Aorta (tissue), 5 donors: ENCODE measurements around the gene LHFPL2. TPM values are rescaled to one million over a fixed set of nuclear protein-coding genes. Genes with fewer than 3 reads are reported as not detected.
"Not testable (repeated sequence)": the region's sequence is repeated elsewhere in the genome, so short reads cannot be mapped to it uniquely, and the experiment has no call there.

ENCODE experiments used
- ATAC-seq: fragments of 200-7000 bp; cut with Tn5 transposase; one replicate; pipeline ENCODE4 v1.9.1; 2022; ENCODE audit warnings: moderate library complexity; ENCODE audit not compliant: low FRiP score
- DNase-seq, 2 donors: peaks; one replicate each; pipeline ENCODE4 v3.0.0-alpha.2; 2020
- H3K27ac ChIP-seq, 2 donors: one replicate each; pipeline ENCODE4 v1.5.1; 2013; ENCODE audit warnings: low read length in 2 of 2, mild to moderate bottlenecking in 2 of 2, moderate library complexity in 2 of 2, control low read depth in 1 of 2, inconsistent platforms in 1 of 2, low read depth in 1 of 2
- H3K27me3 ChIP-seq, 2 donors: one replicate each; pipeline ENCODE4 v1.6.1; 2013; ENCODE audit warnings: control low read depth in 1 of 2, low read length in 1 of 2, mild to moderate bottlenecking in 1 of 2, moderate library complexity in 1 of 2; ENCODE audit not compliant: insufficient read depth in 2 of 2, control insufficient read depth in 1 of 2
- H3K36me3 ChIP-seq, 2 donors: one replicate each; pipeline ENCODE4 v1.6.1; 2013; ENCODE audit warnings: control low read depth in 1 of 2, low read length in 1 of 2, mild to moderate bottlenecking in 1 of 2; ENCODE audit not compliant: insufficient read depth in 2 of 2, control insufficient read depth in 1 of 2
- H3K4me1 ChIP-seq, 2 donors: one replicate each; pipeline ENCODE4 v1.6.1; 2013; ENCODE audit warnings: low read length in 2 of 2, control low read depth in 1 of 2, mild to moderate bottlenecking in 1 of 2, moderate library complexity in 1 of 2; ENCODE audit not compliant: insufficient read depth in 2 of 2, control insufficient read depth in 1 of 2
- H3K4me3 ChIP-seq, 2 donors: one replicate each; pipeline ENCODE4 v1.5.1; 2013; ENCODE audit warnings: low read length in 2 of 2, control low read depth in 1 of 2, mild to moderate bottlenecking in 1 of 2
- H3K9me3 ChIP-seq: one replicate; pipeline ENCODE4 v1.6.1; 2013; ENCODE audit warnings: mild to moderate bottlenecking, low read length; ENCODE audit not compliant: control insufficient read depth
- WGBS, 2 donors: extraction: QIAGEN DNeasy Blood & Tissue Kit; methylation state at CpG; one replicate each; pipeline ENCODE4 v1.1.7; 2013; 5-methylcytosine and 5-hydroxymethylcytosine counted together
- intact Hi-C, 2 donors: fragments of 100-400 bp; cut with DNase I; formaldehyde crosslinking; loops; one replicate each; pipeline versions ENCODE4 v1.14.2 to v1.15.0; 2022
- polyA plus RNA-seq, 2 donors: library from polyadenylated mRNA; stranded (reverse); fragments of 200-250 nt; gene quantifications; one replicate each; pipeline ENCODE4 v1.2.3, GENCODE V29; 2013
- total RNA-seq, 2 donors: library from RNA; stranded (reverse); fragmentation: NEBNext Ultra II Directional; extraction: Animal tissue kit (Norgen Biotek cat#: 25700); gene quantifications; one replicate each; pipeline ENCODE4 v1.2.1, GENCODE V29; 2021
- donor health status: healthy with polysubstance abuse.
- donor health status: Bipolar disorder and iron deficiency.
- donor health status: DM: no; HTN: no; CAD: no.
- donor health status: DM: no; HTN: no; CAD: no.
- donor health status: DM: yes; HTN: yes; CAD: no.

The LHFPL2 gene
- total and polyA plus RNA-seq, 4 donors = 16.4 to 43.1 (median 29.3) TPM

GRCh38 chr5:78670701-78671269 is 22.2 kb upstream of the LHFPL2 start:
- Histone ChIP-seq H3K36me3 (no peaks in the 10 kb centered on the region), H3K4me3 (no peak overlapping the region), H3K27me3 (no peaks in the 10 kb centered on the region), H3K4me1 (no peaks in the 10 kb centered on the region), H3K9me3 (no peaks in the 10 kb centered on the region), H3K27ac (no peak overlapping the region)
- WGBS, 2 donors = 74 to 88% methylated on average over 2 of the region's 2 CpGs
- no peak for ATAC-seq
- DNase-seq = no peak
- intact Hi-C loops = no loop called here

DNA sequence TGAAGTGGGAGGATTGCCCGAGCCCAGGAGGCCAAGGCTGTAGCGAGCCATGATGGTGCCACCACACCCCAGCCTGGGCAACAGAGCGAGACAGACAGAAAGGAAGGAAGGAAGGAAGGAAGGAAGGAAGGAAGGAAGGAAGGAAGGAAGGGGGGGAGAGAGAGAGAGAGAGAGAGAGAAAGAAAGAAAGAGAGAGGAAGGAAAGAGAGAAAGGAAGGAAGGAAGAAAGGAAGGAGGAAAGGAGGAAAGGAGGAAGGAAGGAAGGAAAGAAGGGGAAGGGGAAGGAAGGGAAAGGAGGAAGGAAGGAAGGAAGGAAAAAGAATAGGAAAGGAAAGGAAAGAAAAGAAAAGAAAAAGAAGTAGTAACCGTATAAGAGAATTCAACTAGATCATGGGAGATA is 20.8 kb upstream of the LHFPL2 start:
- no peak for DNase-seq
- intact Hi-C loops = no loop called here
- 94 to 97% methylated on average over 4 of the region's 4 CpGs for WGBS, 2 donors
- Histone ChIP-seq H3K36me3 (no peaks in the 10 kb centered on the region), H3K9me3 (no peaks in the 10 kb centered on the region), H3K27me3 (no peaks in the 10 kb centered on the region), H3K4me1 (no peaks in the 10 kb centered on the region), H3K27ac (no peak overlapping the region), H3K4me3 (no peak overlapping the region)
- ATAC-seq = no peak

GRCh38 chr5:78667461-78668103 is 19.0 kb upstream of the LHFPL2 start:
- Histone ChIP-seq H3K27me3 (no peaks in the 10 kb centered on the region), H3K4me3 (no peak overlapping the region), H3K36me3 (no peaks in the 10 kb centered on the region), H3K27ac (no peak overlapping the region), H3K9me3 (no peaks in the 10 kb centered on the region), H3K4me1 (no peaks in the 10 kb centered on the region)
- ATAC-seq (no peak), DNase-seq (no peak)
- 89 to 95% methylated on average over 5 of the region's 5 CpGs for WGBS, 2 donors
- intact Hi-C loops = no loop called here

GRCh38 chr5:78666975-78667374 is 18.4 kb upstream of the LHFPL2 start:
- ATAC-seq = not testable (repeated sequence)

GRCh38 chr5:78666041-78666444 is 17.5 kb upstream of the LHFPL2 start:
- no peak for DNase-seq
- ATAC-seq = no peak
- H3K27me3 ChIP-seq = no peaks in the 10 kb centered on the region
- H3K4me3 ChIP-seq = no peak overlapping the region
- H3K9me3 ChIP-seq = no peaks in the 10 kb centered on the region
- H3K27ac ChIP-seq = no peak overlapping the region
- intact Hi-C loops = no loop called here
- 8 to 14% methylated on average over 3 of the region's 3 CpGs for WGBS, 2 donors
- H3K4me1 ChIP-seq = no peaks in the 10 kb centered on the region
- no peaks in the 10 kb centered on the region for H3K36me3 ChIP-seq

More at GRCh38 chr5:78666975-78667374, 18.4 kb upstream of the LHFPL2 start:
- H3K27me3 ChIP-seq, H3K4me1 ChIP-seq, DNase-seq, H3K9me3 ChIP-seq, H3K27ac ChIP-seq, intact Hi-C loops, H3K36me3 ChIP-seq, H3K4me3 ChIP-seq: not testable (repeated sequence)
- 85 to 94% methylated on average over 1 of the region's 1 CpG for WGBS, 2 donors

GRCh38 chr5:78665534-78665933 is 17.0 kb upstream of the LHFPL2 start:
- WGBS, 2 donors = 86 to 91% methylated on average over 3 of the region's 3 CpGs
- ATAC-seq (no peak), DNase-seq (no peak)
- intact Hi-C loops = no loop called here
- no peak overlapping the region for H3K27ac ChIP-seq
- no peaks in the 10 kb centered on the region for H3K36me3 ChIP-seq
- H3K9me3 ChIP-seq = no peaks in the 10 kb centered on the region
- no peaks in the 10 kb centered on the region for H3K27me3 ChIP-seq
- H3K4me1 ChIP-seq = no peaks in the 10 kb centered on the region
- no peak overlapping the region for H3K4me3 ChIP-seq

- DNase-seq = no peak
- Histone ChIP-seq H3K27ac (no peak overlapping the region), H3K9me3 (no peaks in the 10 kb centered on the region), H3K4me1 (no peaks in the 10 kb centered on the region), H3K36me3 (no peaks in the 10 kb centered on the region), H3K4me3 (no peak overlapping the region), H3K27me3 (no peaks in the 10 kb centered on the region)
- 94 to 95% methylated on average over 1 of the region's 1 CpG for WGBS, 2 donors
- intact Hi-C loops = no loop called here
- ATAC-seq = no peak
These were observed 13.8 kb upstream of the LHFPL2 start for GRCh38 chr5:78662323-78662722.

DNA sequence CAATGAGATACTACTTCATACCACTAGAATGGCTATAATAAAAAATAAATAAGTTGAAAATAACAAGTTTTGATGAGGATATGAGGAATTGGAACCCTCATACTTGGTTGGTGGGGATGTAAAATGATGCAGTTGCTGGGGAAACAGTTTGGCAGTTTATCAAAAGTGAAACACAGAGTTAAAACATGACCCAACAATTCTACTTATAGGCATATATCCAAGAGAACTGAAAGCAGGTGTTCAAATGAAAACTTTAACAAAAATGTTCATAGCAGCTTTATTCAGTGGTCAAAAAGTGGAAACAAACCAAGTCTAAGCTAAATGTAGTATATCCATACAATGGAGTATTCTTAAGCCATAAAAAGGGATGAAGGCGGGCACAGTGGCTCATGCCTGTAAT is 13.1 kb upstream of the LHFPL2 start:
- no peaks in the 10 kb centered on the region for H3K9me3 ChIP-seq
- ATAC-seq = no peak
- H3K36me3 ChIP-seq = no peaks in the 10 kb centered on the region
- H3K4me3 ChIP-seq = no peak overlapping the region
- intact Hi-C loops = no loop called here
- DNase-seq = no peak
- WGBS, 2 donors = 97 to 98% methylated on average over 1 of the region's 1 CpG
- H3K4me1 ChIP-seq = no peaks in the 10 kb centered on the region
- H3K27me3 ChIP-seq = no peaks in the 10 kb centered on the region
- H3K27ac ChIP-seq = no peak overlapping the region

DNA sequence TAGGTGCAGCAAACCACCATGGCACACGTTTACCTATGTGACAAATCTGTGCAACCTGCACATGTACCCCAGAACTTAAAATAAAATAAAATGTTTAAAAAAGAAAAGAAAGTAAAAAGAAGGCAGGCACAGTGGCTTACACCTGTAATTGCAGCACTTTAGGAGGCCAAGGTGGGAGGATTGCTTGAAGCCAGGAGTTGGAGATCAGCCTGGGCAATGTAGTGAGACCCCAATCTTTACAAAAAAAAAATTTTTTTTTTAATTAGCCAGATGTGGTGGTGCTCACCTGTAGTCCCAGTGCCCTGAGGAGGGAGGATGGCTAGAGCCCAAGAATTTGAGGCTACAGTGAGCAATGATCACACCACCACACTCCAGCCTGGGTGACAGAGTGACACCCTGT is 12.5 kb upstream of the LHFPL2 start:
- WGBS, 2 donors = 94 to 97% methylated on average over 1 of the region's 1 CpG
- Histone ChIP-seq H3K9me3 (no peaks in the 10 kb centered on the region), H3K36me3 (no peaks in the 10 kb centered on the region), H3K4me1 (no peaks in the 10 kb centered on the region), H3K4me3 (no peak overlapping the region), H3K27ac (no peak overlapping the region), H3K27me3 (no peaks in the 10 kb centered on the region)
- intact Hi-C loops = no loop called here
- no peak for DNase-seq
- no peak for ATAC-seq
